ENCODE data around the gene PHLDB2. TPM values are rescaled to one million over a fixed set of nuclear protein-coding genes. Genes with fewer than 3 reads are reported as not detected.

The PHLDB2 gene
- total and polyA plus RNA-seq, 11 donors = 59.0 to 280 (median 115) TPM

GRCh38 chr3:112019716-112020115 lies 160.7 kb downstream of the PHLDB2 start:
- ATAC-seq = no peak
- Histone ChIP-seq H3K9me3 (peaks cover 0 to 6% (median 0%) of the 10 kb centered on the region in 12 donors), H3K4me3 (no peak overlapping the region), H3K36me3 (no peaks in the 10 kb centered on the region), H3K4me1 (no peaks in the 10 kb centered on the region), H3K27ac (no peak overlapping the region), H3K27me3 (no peaks in the 10 kb centered on the region)
- intact Hi-C loops (cut with DNase I) = loop anchor here in 2 of 10 donors (2.0 to 5.0 kb wide), 2 partner anchors 303 to 352 kb away; no protein-coding TSS in a partner anchor
- DNase-seq = no peak
- TF ChIP-seq CTCF (IDR thresholded peaks at IDR 0.05) (no peak), POLR2A (IDR thresholded peaks at IDR 0.05) (no peak)
- WGBS, 4 donors = 71 to 81% (median 79%) methylated on average over 1 of the region's 1 CpG

GRCh38 chr3:112020674-112021085 lies 161.6 kb downstream of the PHLDB2 start:
- DNase-seq (no peak), ATAC-seq (no peak)
- Histone ChIP-seq H3K36me3 (no peaks in the 10 kb centered on the region), H3K27me3 (no peaks in the 10 kb centered on the region), H3K4me3 (no peak overlapping the region), H3K9me3 (peaks cover 0 to 6% (median 0%) of the 10 kb centered on the region in 12 donors), H3K27ac (no peak overlapping the region), H3K4me1 (no peaks in the 10 kb centered on the region)
- 62 to 81% (median 74%) methylated on average over 1 of the region's 1 CpG for WGBS, 4 donors
- no peak for TF ChIP-seq POLR2A (IDR thresholded peaks at IDR 0.05)
- TF ChIP-seq CTCF (IDR thresholded peaks at IDR 0.05) = no peak
- intact Hi-C loops (cut with DNase I) = loop anchor here in 1 of 10 donors (5.0 kb wide), 1 partner anchor 353 kb away; no protein-coding TSS in a partner anchor

Other genes with a start within 250 kb of the PHLDB2 start
- 1 to 10 TPM in 8 of 9 donors, under 1 TPM in 1; 0.69 to 6.0 (median 2.8) TPM for gene PLCXD2, start 184.6 kb upstream of the PHLDB2 start, total RNA-seq
- gene PLCXD2, start 184.6 kb upstream of the PHLDB2 start, polyA plus RNA-seq = 1 to 10 TPM; 1.0 to 1.6 TPM
- gene ABHD10, start 119.8 kb downstream of the PHLDB2 start, total RNA-seq = 10 to 100 TPM; 26.5 to 50.1 (median 41.8) TPM
- 10 to 100 TPM; 13.5 to 40.0 TPM for gene ABHD10, start 119.8 kb downstream of the PHLDB2 start, polyA plus RNA-seq
- 1 to 10 TPM in 1 of 9 donors, under 1 TPM in 4, not detected in 4; 0.66 to 1.7 (median 0.86) TPM for gene TAGLN3, start 139.7 kb downstream of the PHLDB2 start, total RNA-seq
- gene TAGLN3, start 139.7 kb downstream of the PHLDB2 start, polyA plus RNA-seq = under 1 TPM; 0.25 to 0.38 TPM
- gene TMPRSS7, start 175.5 kb downstream of the PHLDB2 start, total RNA-seq = not detected
- gene TMPRSS7, start 175.5 kb downstream of the PHLDB2 start, polyA plus RNA-seq = not detected
- 1 to 10 TPM; 1.4 to 7.8 (median 4.9) TPM for gene C3orf52, start 227.1 kb downstream of the PHLDB2 start, total RNA-seq
- gene C3orf52, start 227.1 kb downstream of the PHLDB2 start, polyA plus RNA-seq = 1 to 10 TPM; 2.0 to 9.6 TPM

All from heart left ventricle (tissue), 16 donors.